ENCODE results near the gene CD248. TPM values are rescaled to one million over a fixed set of nuclear protein-coding genes. Genes with fewer than 3 reads are reported as not detected.

The CD248 gene
- total and polyA plus RNA-seq, 8 donors, result 0.58 to 66.9 (median 5.7) TPM

GRCh38 chr11:66275984-66276612, 40.7 kb downstream of the CD248 start:
- TF ChIP-seq POLR2A (IDR thresholded peaks at IDR 0.05) (no peak), EP300 (IDR thresholded peaks at IDR 0.05) (no peak), POLR2AphosphoS5 (IDR thresholded peaks at IDR 0.05) (no peak), CTCF (IDR thresholded peaks at IDR 0.05) (no peak)
- no peaks in the 10 kb centered on the region for H3K9me3 ChIP-seq
- no peak overlapping the region for H3K4me3 ChIP-seq
- DNase-seq, result no peak
- H3K27me3 ChIP-seq, result peaks cover 0 to 12% (median 0%) of the 10 kb centered on the region in 3 donors
- 81 to 88% (median 87%) methylated on average over 9 to 14 of the region's 14 CpGs for WGBS, 5 donors
- H3K36me3 ChIP-seq, result peaks cover 43 to 58% (median 57%) of the 10 kb centered on the region in 4 donors
- peaks cover 14 to 30% (median 19%) of the 10 kb centered on the region in 4 donors for H3K4me1 ChIP-seq
- intact Hi-C loops (cut with DNase I; ENCODE audit: low total_unique reads), result no loop called here
- no peak overlapping the region for H3K27ac ChIP-seq

- no peak for DNase-seq
- Histone ChIP-seq H3K27me3 (peaks cover 0 to 12% (median 0%) of the 10 kb centered on the region in 3 donors), H3K9me3 (no peaks in the 10 kb centered on the region), H3K4me3 (no peak overlapping the region), H3K27ac (no peak overlapping the region), H3K4me1 (peaks cover 14 to 37% (median 26%) of the 10 kb centered on the region in 4 donors), H3K36me3 (peaks cover 43 to 64% (median 59%) of the 10 kb centered on the region in 4 donors)
- no peak for TF ChIP-seq CTCF (IDR thresholded peaks at IDR 0.05)
- no peak for TF ChIP-seq POLR2AphosphoS5 (IDR thresholded peaks at IDR 0.05)
- TF ChIP-seq POLR2A (IDR thresholded peaks at IDR 0.05), result no peak
- TF ChIP-seq EP300 (IDR thresholded peaks at IDR 0.05), result no peak
- WGBS, 5 donors, result 90 to 97% (median 92%) methylated on average over 8 of the region's 8 CpGs
- intact Hi-C loops (cut with DNase I; ENCODE audit: low total_unique reads), result no loop called here
These were observed 41.4 kb downstream of the CD248 start for GRCh38 chr11:66275396-66275795.

- 56 to 67% (median 60%) methylated on average over 1 of the region's 1 CpG for WGBS, 5 donors
- Histone ChIP-seq H3K27ac (no peak overlapping the region), H3K36me3 (peaks cover 43 to 64% (median 60%) of the 10 kb centered on the region in 4 donors), H3K4me3 (no peak overlapping the region), H3K4me1 (peaks cover 23 to 49% (median 38%) of the 10 kb centered on the region in 4 donors), H3K9me3 (no peaks in the 10 kb centered on the region), H3K27me3 (peaks cover 0 to 9% (median 0%) of the 10 kb centered on the region in 3 donors)
- no peak for TF ChIP-seq CTCF (IDR thresholded peaks at IDR 0.05)
- no peak for TF ChIP-seq POLR2A (IDR thresholded peaks at IDR 0.05)
- no peak for TF ChIP-seq EP300 (IDR thresholded peaks at IDR 0.05)
- TF ChIP-seq POLR2AphosphoS5 (IDR thresholded peaks at IDR 0.05), result no peak
- intact Hi-C loops (cut with DNase I; ENCODE audit: low total_unique reads), result no loop called here
- no peak for DNase-seq
These were observed 42.6 kb downstream of the CD248 start for GRCh38 chr11:66274219-66274618.

GRCh38 chr11:66272596-66272995, 44.2 kb downstream of the CD248 start:
- no peaks in the 10 kb centered on the region for H3K9me3 ChIP-seq
- peaks cover 14 to 45% (median 33%) of the 10 kb centered on the region in 4 donors for H3K4me1 ChIP-seq
- 77 to 96% (median 81%) methylated on average over 2 of the region's 2 CpGs for WGBS, 5 donors
- TF ChIP-seq CTCF (IDR thresholded peaks at IDR 0.05), result no peak
- peaks cover 43 to 64% (median 60%) of the 10 kb centered on the region in 4 donors for H3K36me3 ChIP-seq
- H3K27ac ChIP-seq, result no peak overlapping the region
- no peak for DNase-seq
- intact Hi-C loops (cut with DNase I; ENCODE audit: low total_unique reads), result no loop called here
- H3K27me3 ChIP-seq, result no peaks in the 10 kb centered on the region
- no peak overlapping the region for H3K4me3 ChIP-seq

Data from stomach (tissue), 9 donors.